H1 (cell line): Measurements from ENCODE around the gene HIVEP2. TPM values are rescaled to one million over a fixed set of nuclear protein-coding genes. Genes with fewer than 3 reads are reported as not detected.

Experiments used
- CTCF ChIA-PET: fragments of 300-600 bp; sonication (Branson Sonifier 250); formaldehyde crosslinking; loops from one replicate; lab custom pipeline; 2021; ENCODE audit not compliant: partially characterized antibody; lab: Charles Lee
- POLR2A ChIA-PET: fragments of 300-600 bp; sonication (Branson Sonifier 250); formaldehyde crosslinking; loops from one replicate; lab custom pipeline; 2021; ENCODE audit warnings: inconsistent platforms; ENCODE audit not compliant: partially characterized antibody; lab: Charles Lee
- DNase-seq, 2 experiments: peaks; one replicate each; pipeline versions ENCODE4 v3.0.0 to v3.0.0-alpha.2; 2010 to 2022; ENCODE audit warnings: low spot score in 2 of 2, low read depth in 1 of 2, mixed read lengths in 1 of 2
- FAIRE-seq: peaks from 2 replicates; lab custom pipeline; 2011; peaks lifted over from hg19 to GRCh38; lab: Jason Lieb, UNC
- H2AFZ ChIP-seq: 2 replicates; pipeline ENCODE4 v1.8.1; 2012; ENCODE audit warnings: low read length, inconsistent platforms
- H2AK5ac ChIP-seq: 2 replicates; pipeline ENCODE4 v1.6.1; 2013; ENCODE audit warnings: low read depth, low read length
- H2BK120ac ChIP-seq: replicated peaks from 2 replicates; pipeline ENCODE3; 2013; ENCODE audit warnings: low read depth, low read length, inconsistent platforms
- H2BK12ac ChIP-seq: 2 replicates; pipeline ENCODE4 v1.6.1; 2013; ENCODE audit warnings: low read depth, low read length
- H2BK15ac ChIP-seq: 2 replicates; pipeline ENCODE4 v1.6.1; 2013; ENCODE audit warnings: low read length
- H2BK20ac ChIP-seq: 2 replicates; pipeline ENCODE4 v1.6.1; 2013; ENCODE audit warnings: low read length
- H2BK5ac ChIP-seq: 2 replicates; pipeline ENCODE4 v1.6.1; 2013; ENCODE audit warnings: low read depth, low read length
- H3K14ac ChIP-seq: 2 replicates; pipeline ENCODE4 v1.6.1; 2013; ENCODE audit warnings: inconsistent platforms; ENCODE audit not compliant: insufficient read length
- H3K18ac ChIP-seq: 2 replicates; pipeline ENCODE4 v1.6.1; 2013; ENCODE audit warnings: low read length; ENCODE audit errors: extremely low read depth
- H3K23ac ChIP-seq: 2 replicates; pipeline ENCODE4 v1.6.1; 2013; ENCODE audit warnings: inconsistent platforms; ENCODE audit not compliant: insufficient read length
- H3K23me2 ChIP-seq: 2 replicates; pipeline ENCODE4 v1.6.1; 2013; ENCODE audit warnings: low read depth, low read length
- H3K27ac ChIP-seq: 2 replicates; pipeline ENCODE4 v1.6.1; 2011; ENCODE audit warnings: low read depth, low read length, inconsistent platforms
- H3K27me3 ChIP-seq, 4 experiments: replicated peaks in 1 of 4; 1 replicate in 1 of 4; 2 replicates in 3 of 4; pipeline versions ENCODE4 v1.6.1 to v1.8.1; 2011 to 2013; ENCODE audit warnings: low read length in 3 of 4, mild to moderate bottlenecking in 3 of 4, inconsistent platforms in 2 of 4, mixed read lengths in 2 of 4, moderate library complexity in 1 of 4; ENCODE audit not compliant: control insufficient read depth in 3 of 4, insufficient read depth in 3 of 4; ENCODE audit errors: extremely low read depth in 1 of 4
- H3K36me3 ChIP-seq, 4 experiments: 2 replicates each; pipeline versions ENCODE4 v1.6.1 to v1.8.1; 2011 to 2013; ENCODE audit warnings: mild to moderate bottlenecking in 4 of 4, low read length in 3 of 4, moderate library complexity in 2 of 4, control low read depth in 1 of 4, inconsistent platforms in 1 of 4; ENCODE audit not compliant: insufficient read depth in 4 of 4, control insufficient read depth in 2 of 4
- H3K4ac ChIP-seq: replicated peaks from 2 replicates; pipeline ENCODE3; 2013; ENCODE audit warnings: low read length, low read depth, mixed read lengths, inconsistent platforms; ENCODE audit not compliant: insufficient read length
- H3K4me1 ChIP-seq, 4 experiments: replicated peaks in 1 of 4; 1 replicate in 1 of 4; 2 replicates in 3 of 4; pipeline versions ENCODE4 v1.6.1 to v1.8.1; 2011 to 2013; ENCODE audit warnings: low read length in 3 of 4, inconsistent platforms in 2 of 4, mixed read lengths in 1 of 4; ENCODE audit not compliant: insufficient read depth in 4 of 4, control insufficient read depth in 3 of 4
- H3K4me2 ChIP-seq, 2 experiments: 2 replicates each; pipeline versions ENCODE4 v1.6.1 to v1.8.1; 2011 to 2013; ENCODE audit warnings: low read depth in 2 of 2, low read length in 2 of 2, control low read depth in 1 of 2, inconsistent platforms in 1 of 2, mild to moderate bottlenecking in 1 of 2; ENCODE audit not compliant: insufficient read depth in 1 of 2
- H3K4me3 ChIP-seq, 4 experiments: fragments of 200-600, 300-600 bp in 1 of 4; sonication (generic), shearing (Covaris generic), sonication (Bioruptor Twin) in 1 of 4; 2 replicates each; pipeline versions ENCODE4 v1.5.1 to v1.8.1; 2011 to 2016; ENCODE audit warnings: low read length in 4 of 4, low read depth in 3 of 4, control low read depth in 2 of 4, inconsistent platforms in 2 of 4, mild to moderate bottlenecking in 2 of 4, mixed read lengths in 1 of 4, moderate library complexity in 1 of 4; ENCODE audit not compliant: insufficient read depth in 2 of 4; ENCODE audit errors: extremely low read depth in 1 of 4
- H3K56ac ChIP-seq: replicated peaks from 2 replicates; pipeline ENCODE3; 2013; ENCODE audit warnings: low read depth, mild to moderate bottlenecking, mixed read lengths, low read length, inconsistent platforms; ENCODE audit not compliant: insufficient read length
- H3K79me1 ChIP-seq: 2 replicates; pipeline ENCODE4 v1.6.1; 2013; ENCODE audit warnings: low read depth, low read length, control low read depth
- H3K79me2 ChIP-seq, 2 experiments: 2 replicates each; pipeline versions ENCODE4 v1.6.1 to v1.8.1; 2012 to 2013; ENCODE audit warnings: low read length in 2 of 2, mild to moderate bottlenecking in 2 of 2, inconsistent platforms in 1 of 2; ENCODE audit not compliant: insufficient read depth in 2 of 2, control insufficient read depth in 1 of 2
- H3K9ac ChIP-seq, 4 experiments: replicated peaks in 1 of 4; 1 replicate in 1 of 4; 2 replicates in 3 of 4; pipeline versions ENCODE4 v1.6.1 to v1.8.1; 2011 to 2013; ENCODE audit warnings: low read depth in 3 of 4, low read length in 3 of 4, control low read depth in 2 of 4, mild to moderate bottlenecking in 2 of 4, moderate library complexity in 2 of 4, inconsistent platforms in 1 of 4; ENCODE audit errors: extremely low read depth in 1 of 4
- H3K9me3 ChIP-seq, 2 experiments: 2 replicates each; pipeline versions ENCODE4 v1.6.1 to v1.8.1; 2012 to 2013; ENCODE audit warnings: mild to moderate bottlenecking in 2 of 2, moderate library complexity in 2 of 2, control low read depth in 1 of 2, inconsistent platforms in 1 of 2, low read depth in 1 of 2, low read length in 1 of 2, mixed read lengths in 1 of 2; ENCODE audit not compliant: insufficient read depth in 2 of 2
- H4K20me1 ChIP-seq, 2 experiments: replicated peaks in 1 of 2; 2 replicates each; pipeline versions ENCODE3 to v1.8.1; 2011 to 2013; ENCODE audit warnings: inconsistent platforms in 2 of 2, low read length in 2 of 2, mild to moderate bottlenecking in 1 of 2; ENCODE audit not compliant: insufficient read depth in 2 of 2, control insufficient read depth in 1 of 2
- H4K5ac ChIP-seq: 2 replicates; pipeline ENCODE4 v1.6.1; 2013; ENCODE audit warnings: low read length, low read depth, mixed read lengths, inconsistent platforms; ENCODE audit not compliant: insufficient read length
- H4K8ac ChIP-seq: 2 replicates; pipeline ENCODE4 v1.8.0; 2013; ENCODE audit warnings: mild to moderate bottlenecking, moderate library complexity, low read length, inconsistent platforms; ENCODE audit not compliant: insufficient read depth; ENCODE audit errors: extremely low read depth
- H4K91ac ChIP-seq: replicated peaks from 2 replicates; pipeline ENCODE3; 2013; ENCODE audit warnings: low read length, mixed read lengths, inconsistent platforms; ENCODE audit not compliant: insufficient read length
- RXRA ChIP-seq: IDR thresholded peaks from 2 replicates; pipeline ENCODE4 v1.6.1; 2011; ENCODE audit warnings: low read depth, mild to moderate bottlenecking, low read length, moderate library complexity; ENCODE audit not compliant: insufficient read depth
- SP4 ChIP-seq: IDR thresholded peaks from 2 replicates; pipeline ENCODE4 v1.6.1; 2012; ENCODE audit warnings: low read length, inconsistent platforms
- ZNF274 ChIP-seq: IDR thresholded peaks from 2 replicates; pipeline ENCODE4 v1.7.0; 2012; ENCODE audit warnings: low read length, borderline replicate concordance; ENCODE audit errors: extremely low read depth
- WGBS, 2 experiments: shearing (Covaris generic) in 1 of 2; methylation state at CpG; one replicate each; pipeline versions ENCODE4 v1.1.6 to v1.1.7; 2013 to 2015; ENCODE audit warnings: low lambda C conversion rate in 2 of 2, mixed read lengths in 2 of 2, inconsistent platforms in 1 of 2, low coverage in 1 of 2, missing lambda C conversion rate in 1 of 2; ENCODE audit not compliant: insufficient replicate concordance in 2 of 2, insufficient coverage in 1 of 2, insufficient read length in 1 of 2; ENCODE audit errors: extremely low coverage in 1 of 2, missing lambda C conversion rate in 1 of 2; 5-methylcytosine and 5-hydroxymethylcytosine counted together
- polyA plus RNA-seq, 7 experiments: library from polyadenylated mRNA; depleted of rRNA in 3 of 7; stranded (reverse) in 5 of 7; unstranded in 2 of 7; fragments of >200 nt in 5 of 7; fragments of 200-250 nt in 2 of 7; gene quantifications; 1 replicate in 5 of 7; 2 replicates in 1 of 7; 4 replicates in 1 of 7; pipeline versions ENCODE4 v1.2.1 to v1.2.3, GENCODE V29; 2011 to 2013; ENCODE audit warnings: missing spikeins in 2 of 7, mixed read lengths in 2 of 7
- total RNA-seq: library from RNA; stranded (reverse); fragmentation: NEBNext Ultra II Directional; extraction: Animal tissue kit (Norgen Biotek cat#: 25700); gene quantifications from 2 replicates; pipeline ENCODE4 v1.2.1, GENCODE V29; 2021

HIVEP2 gene
- total and polyA plus RNA-seq, 2 of the 8 experiments (the other 6 are each of a cell fraction or from before 2014, with no cell fraction given) = 2.2 to 6.1 TPM

GRCh38 chr6:142879527-142879926, 65.4 kb downstream of the HIVEP2 start:
- CTCF ChIA-PET = interaction anchor here (0.5 to 0.7 kb wide), 2 partner anchors 16 to 50 kb away, joined by 3 read pairs; no protein-coding TSS in a partner anchor
- no peaks in the 10 kb centered on the region; a peak in 1 of 4 replicates for H3K79me2 ChIP-seq

More at GRCh38 chr6:142879527-142879926, 65.4 kb downstream of the HIVEP2 start:
- Histone ChIP-seq H3K4ac (no peak overlapping the region), H3K23me2 (no peaks in the 10 kb centered on the region), H2BK20ac (no peak overlapping the region), H3K4me3 (no peak overlapping the region), H3K27me3 (no peaks in the 10 kb centered on the region), H2AK5ac (no peak overlapping the region), H4K91ac (no peak overlapping the region), H3K36me3 (no peaks in the 10 kb centered on the region), H3K9me3 (no peaks in the 10 kb centered on the region), H4K5ac (no peak overlapping the region), H3K14ac (no peak overlapping the region), H3K9ac (no peak overlapping the region), H2BK12ac (no peak overlapping the region), H3K18ac (no peak overlapping the region), H3K4me1 (peaks cover 0 to 10% (median 3%) of the 10 kb centered on the region in 4 experiments; a peak in 4 of 7 replicates), H3K4me2 (no peak overlapping the region), H2AFZ (no peak overlapping the region), H3K23ac (no peak overlapping the region), H2BK5ac (no peak overlapping the region), H4K20me1 (no peaks in the 10 kb centered on the region), H2BK120ac (no peak overlapping the region), H2BK15ac (no peak overlapping the region), H3K79me1 (no peaks in the 10 kb centered on the region; the same call in 1 of the 2 replicates), H4K8ac (no peak overlapping the region), H3K27ac (no peak overlapping the region), H3K56ac (no peak overlapping the region)
- WGBS, 2 experiments = 50% methylated on average over 2 of the region's 2 CpGs; no CpG with 5 or more reads in 1 of the 2 experiments
- POLR2A ChIA-PET = no interaction called here
- FAIRE-seq (no peak), DNase-seq (no peak)
- no peak for TF ChIP-seq RXRA
- no peak for TF ChIP-seq SP4
- no peak for TF ChIP-seq ZNF274
